HepG2 (cell line): ENCODE measurements around the gene GOLGA6L10.

Experiments
- ASH2L ChIP-seq: fragments of 300-600, 200-600 bp; sonication (generic); IDR thresholded peaks from 2 replicates; pipeline ENCODE4 v1.7.0; 2017; ENCODE audit warnings: low read depth, mild to moderate bottlenecking, moderate library complexity, mixed read lengths, low read length; ENCODE audit not compliant: insufficient read length
- CHD2 ChIP-seq: IDR thresholded peaks from 2 replicates; pipeline ENCODE4 v1.6.1; 2011; ENCODE audit warnings: low read depth, low read length, improper control_type of control experiment
- CTCF ChIP-seq: sonication (generic); formaldehyde crosslinking; IDR thresholded peaks from 2 replicates; pipeline ENCODE4 v1.5.0; 2020; ENCODE audit warnings: mild to moderate bottlenecking, missing genetic modification reagents, moderate library complexity
- DNMT1 ChIP-seq: sonication (generic); formaldehyde crosslinking; IDR thresholded peaks from 2 replicates; pipeline ENCODE4 v1.5.1; 2020; ENCODE audit warnings: mild to moderate bottlenecking, missing genetic modification reagents
- EZH2 ChIP-seq: conservative IDR thresholded peaks from 2 replicates; pipeline ENCODE4 v1.6.1; 2012; ENCODE audit warnings: mild to moderate bottlenecking, low read depth, low read length, moderate library complexity
- NR2F6 ChIP-seq, 2 experiments: IDR thresholded peaks; 2 replicates each; pipeline ENCODE4 v1.6.1; 2016; ENCODE audit warnings: antibody characterized with exemption in 1 of 2, mild to moderate bottlenecking in 1 of 2
- SNRNP70 ChIP-seq: fragments of 200-400 bp; formaldehyde crosslinking; IDR thresholded peaks from 2 replicates; pipeline ENCODE4 v1.6.1; 2017; ENCODE audit warnings: mild to moderate bottlenecking, low read depth, low read length, moderate library complexity
- TAF1 ChIP-seq: sonication (generic); formaldehyde crosslinking; IDR thresholded peaks from 2 replicates; pipeline ENCODE4 v1.4.0; 2020; ENCODE audit warnings: missing genetic modification reagents

- no peak for TF ChIP-seq EZH2
- TF ChIP-seq NR2F6 (IDR thresholded peaks at IDR 0.05): no peak
- TF ChIP-seq NR2F6 (CRISPR knock-in tag; IDR thresholded peaks at IDR 0.05): no peak
- TF ChIP-seq SNRNP70: no peak
- no peak for TF ChIP-seq ASH2L
- no peak for TF ChIP-seq CHD2
- TF ChIP-seq CTCF (CRISPR knock-in tag): no peak
- no peak for TF ChIP-seq DNMT1 (CRISPR knock-in tag)
- no peak for TF ChIP-seq TAF1
These were observed 44.5 kb downstream of the GOLGA6L10 start for GRCh38 chr15:82304778-82305090.
